ENCODE measurements around the gene ERC2. TPM values are rescaled to one million over a fixed set of nuclear protein-coding genes. Genes with fewer than 3 reads are reported as not detected.

ERC2 gene
- total RNA-seq, 3 donors from 2014 or later = 0.64 to 7.3 (median 1.3) TPM

- no peaks in the 10 kb centered on the region for H3K36me3 ChIP-seq
- intact Hi-C loops (cut with DNase I; ENCODE audit: low total_unique reads) = loop anchor here (10.0 kb wide), 1 partner anchor 936 kb away; no protein-coding TSS in a partner anchor
- DNase-seq (ENCODE audit: low spot score in 2 of 2) = no peak
These were observed 577.2 kb downstream of the ERC2 start for GRCh38 chr3:55891106-55891505.

DNA sequence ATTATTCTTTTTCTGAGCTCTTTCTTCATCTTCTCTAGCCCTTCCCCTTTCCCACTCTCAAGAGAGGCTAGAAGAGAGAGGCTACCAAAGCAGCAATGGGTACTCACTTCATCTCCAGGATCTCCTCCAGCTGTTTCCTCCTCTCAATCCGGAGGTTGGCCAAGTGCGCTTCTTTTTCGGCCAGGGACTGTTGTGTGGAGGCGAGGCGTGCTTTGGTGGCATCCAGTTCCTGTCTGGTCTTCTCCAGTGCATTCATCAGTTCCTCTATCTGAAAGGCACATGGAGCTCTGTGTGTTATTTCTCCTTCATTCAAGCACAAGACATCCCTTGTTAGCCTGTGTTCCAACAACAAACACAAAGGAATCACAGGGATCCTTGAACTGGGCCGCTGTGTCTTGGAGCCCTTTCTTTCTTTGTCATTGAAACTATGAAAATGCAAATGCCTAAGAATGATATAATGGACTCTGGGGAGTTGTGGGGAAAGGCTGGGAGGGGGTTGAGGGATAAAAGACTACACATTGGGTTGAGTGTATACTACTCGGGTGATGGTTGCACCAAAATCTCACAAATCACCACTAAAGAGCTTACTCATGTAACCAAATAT lies 579.9 kb downstream of the ERC2 start:
- Histone ChIP-seq H3K27me3 (no peaks in the 10 kb centered on the region), H3K27ac (no peak overlapping the region), H3K9me3 (no peaks in the 10 kb centered on the region), H3K4me3 (no peak overlapping the region), H3K36me3 (no peaks in the 10 kb centered on the region), H3K4me1 (no peaks in the 10 kb centered on the region)
- no peak for DNase-seq (ENCODE audit: low spot score in 2 of 2)
- intact Hi-C loops (cut with DNase I; ENCODE audit: low total_unique reads) = no loop called here
- TF ChIP-seq POLR2AphosphoS5 (IDR thresholded peaks at IDR 0.05) (no peak), POLR2A (IDR thresholded peaks at IDR 0.05) (no peak), CTCF (IDR thresholded peaks at IDR 0.05) (no peak)

More at GRCh38 chr3:55891106-55891505, 577.2 kb downstream of the ERC2 start:
- no peaks in the 10 kb centered on the region for H3K4me1 ChIP-seq
- H3K27me3 ChIP-seq = no peaks in the 10 kb centered on the region
- H3K4me3 ChIP-seq = no peak overlapping the region
- no peak for TF ChIP-seq POLR2AphosphoS5 (IDR thresholded peaks at IDR 0.05)
- TF ChIP-seq CTCF (IDR thresholded peaks at IDR 0.05) = no peak
- no peak for TF ChIP-seq POLR2A (IDR thresholded peaks at IDR 0.05)
- H3K27ac ChIP-seq = no peak overlapping the region
- H3K9me3 ChIP-seq = no peaks in the 10 kb centered on the region

DNA sequence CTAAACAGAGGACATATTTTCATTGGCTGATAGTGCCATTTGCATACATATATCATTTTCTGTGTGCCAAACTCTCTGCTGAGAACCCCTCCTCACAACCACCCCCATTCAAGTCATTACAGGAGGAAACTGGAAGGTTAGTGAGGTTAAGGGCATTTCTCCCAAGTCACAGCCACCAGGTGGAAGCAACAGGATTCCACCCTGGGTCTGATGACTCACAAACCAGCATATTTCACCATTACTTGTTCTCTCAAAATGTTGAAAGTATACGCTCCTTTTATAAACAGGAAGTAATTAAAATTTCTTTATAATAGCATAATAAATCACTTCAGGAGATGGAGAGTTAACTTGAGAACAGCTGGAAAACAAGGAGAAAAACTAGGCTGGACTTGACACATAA lies 582.5 kb downstream of the ERC2 start:
- Histone ChIP-seq H3K36me3 (no peaks in the 10 kb centered on the region), H3K27ac (no peak overlapping the region), H3K4me3 (no peak overlapping the region), H3K4me1 (no peaks in the 10 kb centered on the region), H3K27me3 (no peaks in the 10 kb centered on the region), H3K9me3 (no peaks in the 10 kb centered on the region)
- no peak for DNase-seq (ENCODE audit: low spot score in 2 of 2)
- no peak for TF ChIP-seq CTCF (IDR thresholded peaks at IDR 0.05)
- no peak for TF ChIP-seq POLR2AphosphoS5 (IDR thresholded peaks at IDR 0.05)
- TF ChIP-seq POLR2A (IDR thresholded peaks at IDR 0.05) = no peak
- intact Hi-C loops (cut with DNase I; ENCODE audit: low total_unique reads) = no loop called here

- H3K27me3 ChIP-seq = no peaks in the 10 kb centered on the region
- no peak overlapping the region for H3K27ac ChIP-seq
- no peak overlapping the region for H3K4me3 ChIP-seq
- intact Hi-C loops (cut with DNase I; ENCODE audit: low total_unique reads) = no loop called here
- H3K4me1 ChIP-seq = no peaks in the 10 kb centered on the region
- H3K9me3 ChIP-seq = no peaks in the 10 kb centered on the region
- no peaks in the 10 kb centered on the region for H3K36me3 ChIP-seq
- TF ChIP-seq CTCF (IDR thresholded peaks at IDR 0.05) = no peak
- no peak for TF ChIP-seq POLR2AphosphoS5 (IDR thresholded peaks at IDR 0.05)
- TF ChIP-seq POLR2A (IDR thresholded peaks at IDR 0.05) = no peak
- DNase-seq (ENCODE audit: low spot score in 2 of 2) = no peak
These were observed 583.6 kb downstream of the ERC2 start for GRCh38 chr3:55884491-55885285.

GRCh38 chr3:55884066-55884465 lies 584.2 kb downstream of the ERC2 start:
- Histone ChIP-seq H3K27me3 (no peaks in the 10 kb centered on the region), H3K9me3 (no peaks in the 10 kb centered on the region), H3K36me3 (no peaks in the 10 kb centered on the region), H3K27ac (no peak overlapping the region), H3K4me1 (no peaks in the 10 kb centered on the region), H3K4me3 (no peak overlapping the region)
- no peak for TF ChIP-seq POLR2A (IDR thresholded peaks at IDR 0.05)
- TF ChIP-seq CTCF (IDR thresholded peaks at IDR 0.05) = no peak
- TF ChIP-seq POLR2AphosphoS5 (IDR thresholded peaks at IDR 0.05) = no peak
- DNase-seq (ENCODE audit: low spot score in 2 of 2) = no peak
- intact Hi-C loops (cut with DNase I; ENCODE audit: low total_unique reads) = no loop called here

Measured in breast epithelium (tissue), 4 donors.